H1 (cell line): Measurements from ENCODE around the gene TCF7L2. TPM values are rescaled to one million over a fixed set of nuclear protein-coding genes. Genes with fewer than 3 reads are reported as not detected.

Source experiments
- CTCF ChIA-PET: fragments of 300-600 bp; sonication (Branson Sonifier 250); formaldehyde crosslinking; loops from one replicate; lab custom pipeline; 2021; ENCODE audit not compliant: partially characterized antibody; lab: Charles Lee
- POLR2A ChIA-PET: fragments of 300-600 bp; sonication (Branson Sonifier 250); formaldehyde crosslinking; loops from one replicate; lab custom pipeline; 2021; ENCODE audit warnings: inconsistent platforms; ENCODE audit not compliant: partially characterized antibody; lab: Charles Lee
- DNase-seq, 2 experiments: peaks; one replicate each; pipeline versions ENCODE4 v3.0.0 to v3.0.0-alpha.2; 2010 to 2022; ENCODE audit warnings: low spot score in 2 of 2, low read depth in 1 of 2, mixed read lengths in 1 of 2
- FAIRE-seq: peaks from 2 replicates; lab custom pipeline; 2011; peaks lifted over from hg19 to GRCh38; lab: Jason Lieb, UNC
- H2AFZ ChIP-seq: 2 replicates; pipeline ENCODE4 v1.8.1; 2012; ENCODE audit warnings: low read length, inconsistent platforms
- H2AK5ac ChIP-seq: 2 replicates; pipeline ENCODE4 v1.6.1; 2013; ENCODE audit warnings: low read depth, low read length
- H2BK120ac ChIP-seq: replicated peaks from 2 replicates; pipeline ENCODE3; 2013; ENCODE audit warnings: low read depth, low read length, inconsistent platforms
- H2BK12ac ChIP-seq: 2 replicates; pipeline ENCODE4 v1.6.1; 2013; ENCODE audit warnings: low read depth, low read length
- H2BK15ac ChIP-seq: 2 replicates; pipeline ENCODE4 v1.6.1; 2013; ENCODE audit warnings: low read length
- H2BK20ac ChIP-seq: 2 replicates; pipeline ENCODE4 v1.6.1; 2013; ENCODE audit warnings: low read length
- H2BK5ac ChIP-seq: 2 replicates; pipeline ENCODE4 v1.6.1; 2013; ENCODE audit warnings: low read depth, low read length
- H3K14ac ChIP-seq: 2 replicates; pipeline ENCODE4 v1.6.1; 2013; ENCODE audit warnings: inconsistent platforms; ENCODE audit not compliant: insufficient read length
- H3K18ac ChIP-seq: 2 replicates; pipeline ENCODE4 v1.6.1; 2013; ENCODE audit warnings: low read length; ENCODE audit errors: extremely low read depth
- H3K23ac ChIP-seq: 2 replicates; pipeline ENCODE4 v1.6.1; 2013; ENCODE audit warnings: inconsistent platforms; ENCODE audit not compliant: insufficient read length
- H3K23me2 ChIP-seq: 2 replicates; pipeline ENCODE4 v1.6.1; 2013; ENCODE audit warnings: low read depth, low read length
- H3K27ac ChIP-seq: 2 replicates; pipeline ENCODE4 v1.6.1; 2011; ENCODE audit warnings: low read depth, low read length, inconsistent platforms
- H3K27me3 ChIP-seq, 4 experiments: replicated peaks in 1 of 4; 1 replicate in 1 of 4; 2 replicates in 3 of 4; pipeline versions ENCODE4 v1.6.1 to v1.8.1; 2011 to 2013; ENCODE audit warnings: low read length in 3 of 4, mild to moderate bottlenecking in 3 of 4, inconsistent platforms in 2 of 4, mixed read lengths in 2 of 4, moderate library complexity in 1 of 4; ENCODE audit not compliant: control insufficient read depth in 3 of 4, insufficient read depth in 3 of 4; ENCODE audit errors: extremely low read depth in 1 of 4
- H3K36me3 ChIP-seq, 4 experiments: 2 replicates each; pipeline versions ENCODE4 v1.6.1 to v1.8.1; 2011 to 2013; ENCODE audit warnings: mild to moderate bottlenecking in 4 of 4, low read length in 3 of 4, moderate library complexity in 2 of 4, control low read depth in 1 of 4, inconsistent platforms in 1 of 4; ENCODE audit not compliant: insufficient read depth in 4 of 4, control insufficient read depth in 2 of 4
- H3K4ac ChIP-seq: replicated peaks from 2 replicates; pipeline ENCODE3; 2013; ENCODE audit warnings: low read length, low read depth, mixed read lengths, inconsistent platforms; ENCODE audit not compliant: insufficient read length
- H3K4me1 ChIP-seq, 4 experiments: replicated peaks in 1 of 4; 1 replicate in 1 of 4; 2 replicates in 3 of 4; pipeline versions ENCODE4 v1.6.1 to v1.8.1; 2011 to 2013; ENCODE audit warnings: low read length in 3 of 4, inconsistent platforms in 2 of 4, mixed read lengths in 1 of 4; ENCODE audit not compliant: insufficient read depth in 4 of 4, control insufficient read depth in 3 of 4
- H3K4me2 ChIP-seq, 2 experiments: 2 replicates each; pipeline versions ENCODE4 v1.6.1 to v1.8.1; 2011 to 2013; ENCODE audit warnings: low read depth in 2 of 2, low read length in 2 of 2, control low read depth in 1 of 2, inconsistent platforms in 1 of 2, mild to moderate bottlenecking in 1 of 2; ENCODE audit not compliant: insufficient read depth in 1 of 2
- H3K4me3 ChIP-seq, 4 experiments: fragments of 200-600, 300-600 bp in 1 of 4; sonication (generic), shearing (Covaris generic), sonication (Bioruptor Twin) in 1 of 4; 2 replicates each; pipeline versions ENCODE4 v1.5.1 to v1.8.1; 2011 to 2016; ENCODE audit warnings: low read length in 4 of 4, low read depth in 3 of 4, control low read depth in 2 of 4, inconsistent platforms in 2 of 4, mild to moderate bottlenecking in 2 of 4, mixed read lengths in 1 of 4, moderate library complexity in 1 of 4; ENCODE audit not compliant: insufficient read depth in 2 of 4; ENCODE audit errors: extremely low read depth in 1 of 4
- H3K56ac ChIP-seq: replicated peaks from 2 replicates; pipeline ENCODE3; 2013; ENCODE audit warnings: low read depth, mild to moderate bottlenecking, mixed read lengths, low read length, inconsistent platforms; ENCODE audit not compliant: insufficient read length
- H3K79me1 ChIP-seq: 2 replicates; pipeline ENCODE4 v1.6.1; 2013; ENCODE audit warnings: low read depth, low read length, control low read depth
- H3K79me2 ChIP-seq, 2 experiments: 2 replicates each; pipeline versions ENCODE4 v1.6.1 to v1.8.1; 2012 to 2013; ENCODE audit warnings: low read length in 2 of 2, mild to moderate bottlenecking in 2 of 2, inconsistent platforms in 1 of 2; ENCODE audit not compliant: insufficient read depth in 2 of 2, control insufficient read depth in 1 of 2
- H3K9ac ChIP-seq, 4 experiments: replicated peaks in 1 of 4; 1 replicate in 1 of 4; 2 replicates in 3 of 4; pipeline versions ENCODE4 v1.6.1 to v1.8.1; 2011 to 2013; ENCODE audit warnings: low read depth in 3 of 4, low read length in 3 of 4, control low read depth in 2 of 4, mild to moderate bottlenecking in 2 of 4, moderate library complexity in 2 of 4, inconsistent platforms in 1 of 4; ENCODE audit errors: extremely low read depth in 1 of 4
- H3K9me3 ChIP-seq, 2 experiments: 2 replicates each; pipeline versions ENCODE4 v1.6.1 to v1.8.1; 2012 to 2013; ENCODE audit warnings: mild to moderate bottlenecking in 2 of 2, moderate library complexity in 2 of 2, control low read depth in 1 of 2, inconsistent platforms in 1 of 2, low read depth in 1 of 2, low read length in 1 of 2, mixed read lengths in 1 of 2; ENCODE audit not compliant: insufficient read depth in 2 of 2
- H4K20me1 ChIP-seq, 2 experiments: replicated peaks in 1 of 2; 2 replicates each; pipeline versions ENCODE3 to v1.8.1; 2011 to 2013; ENCODE audit warnings: inconsistent platforms in 2 of 2, low read length in 2 of 2, mild to moderate bottlenecking in 1 of 2; ENCODE audit not compliant: insufficient read depth in 2 of 2, control insufficient read depth in 1 of 2
- H4K5ac ChIP-seq: 2 replicates; pipeline ENCODE4 v1.6.1; 2013; ENCODE audit warnings: low read length, low read depth, mixed read lengths, inconsistent platforms; ENCODE audit not compliant: insufficient read length
- H4K8ac ChIP-seq: 2 replicates; pipeline ENCODE4 v1.8.0; 2013; ENCODE audit warnings: mild to moderate bottlenecking, moderate library complexity, low read length, inconsistent platforms; ENCODE audit not compliant: insufficient read depth; ENCODE audit errors: extremely low read depth
- H4K91ac ChIP-seq: replicated peaks from 2 replicates; pipeline ENCODE3; 2013; ENCODE audit warnings: low read length, mixed read lengths, inconsistent platforms; ENCODE audit not compliant: insufficient read length
- CTCF ChIP-seq, 3 experiments: IDR thresholded peaks; 1 replicate in 2 of 3; 2 replicates in 1 of 3; pipeline versions ENCODE4 v1.5.1 to v1.6.1; 2011; ENCODE audit warnings: low read length in 3 of 3, mild to moderate bottlenecking in 3 of 3, inconsistent platforms in 2 of 3, low read depth in 1 of 3, moderate library complexity in 1 of 3; ENCODE audit not compliant: insufficient read depth in 1 of 3; ENCODE audit errors: control extremely low read depth in 1 of 3
- EZH2 ChIP-seq: fragments of 200-600 bp; sonication (generic); IDR thresholded peaks from 2 replicates; pipeline ENCODE4 v1.7.1; 2012; ENCODE audit warnings: low read depth, mild to moderate bottlenecking, moderate library complexity, low read length, inconsistent platforms; ENCODE audit not compliant: severe bottlenecking
- KDM1A ChIP-seq: fragments of 200-600, 300-600 bp; sonication (generic); IDR thresholded peaks from 2 replicates; pipeline ENCODE4 v1.7.1; 2016; ENCODE audit warnings: mild to moderate bottlenecking, low read length, borderline replicate concordance
- KDM4A ChIP-seq: IDR thresholded peaks from one replicate; pipeline ENCODE4 v1.7.1; 2012; ENCODE audit warnings: low read depth, mild to moderate bottlenecking, moderate library complexity, low read length, inconsistent platforms; ENCODE audit not compliant: severe bottlenecking
- MAFK ChIP-seq: IDR thresholded peaks from 2 replicates; pipeline ENCODE4 v1.6.1; 2012; ENCODE audit warnings: low read depth, mild to moderate bottlenecking, improper control_type of control experiment, low read length
- RFX5 ChIP-seq: IDR thresholded peaks from 2 replicates; pipeline ENCODE4 v1.6.1; 2011; ENCODE audit warnings: low read depth, low read length, improper control_type of control experiment, borderline replicate concordance
- RNF2 ChIP-seq: fragments of 200-900, 300-1000 bp; sonication (generic); IDR thresholded peaks from 2 replicates; pipeline ENCODE4 v1.7.1; 2016; ENCODE audit warnings: borderline replicate concordance, low read depth, mild to moderate bottlenecking, antibody characterized with exemption, low read length; ENCODE audit not compliant: poor library complexity, severe bottlenecking; ENCODE audit errors: missing control alignments
- SRF ChIP-seq: IDR thresholded peaks from 2 replicates; pipeline ENCODE4 v1.6.1; 2011; ENCODE audit warnings: mild to moderate bottlenecking, low read depth, low read length, moderate library complexity
- TBP ChIP-seq: IDR thresholded peaks from 2 replicates; pipeline ENCODE4 v1.6.1; 2011; ENCODE audit warnings: low read depth, low read length, improper control_type of control experiment
- WGBS, 2 experiments: shearing (Covaris generic) in 1 of 2; methylation state at CpG; one replicate each; pipeline versions ENCODE4 v1.1.6 to v1.1.7; 2013 to 2015; ENCODE audit warnings: low lambda C conversion rate in 2 of 2, mixed read lengths in 2 of 2, inconsistent platforms in 1 of 2, low coverage in 1 of 2, missing lambda C conversion rate in 1 of 2; ENCODE audit not compliant: insufficient replicate concordance in 2 of 2, insufficient coverage in 1 of 2, insufficient read length in 1 of 2; ENCODE audit errors: extremely low coverage in 1 of 2, missing lambda C conversion rate in 1 of 2; 5-methylcytosine and 5-hydroxymethylcytosine counted together
- polyA plus RNA-seq, 7 experiments: library from polyadenylated mRNA; depleted of rRNA in 3 of 7; stranded (reverse) in 5 of 7; unstranded in 2 of 7; fragments of >200 nt in 5 of 7; fragments of 200-250 nt in 2 of 7; gene quantifications; 1 replicate in 5 of 7; 2 replicates in 1 of 7; 4 replicates in 1 of 7; pipeline versions ENCODE4 v1.2.1 to v1.2.3, GENCODE V29; 2011 to 2013; ENCODE audit warnings: missing spikeins in 2 of 7, mixed read lengths in 2 of 7
- total RNA-seq: library from RNA; stranded (reverse); fragmentation: NEBNext Ultra II Directional; extraction: Animal tissue kit (Norgen Biotek cat#: 25700); gene quantifications from 2 replicates; pipeline ENCODE4 v1.2.1, GENCODE V29; 2021
- TF ChIP-seq, protein P1 (sequence below): IDR thresholded peaks from 2 replicates; pipeline ENCODE4 v1.6.1; 2011; ENCODE audit warnings: low read length, improper control_type of control experiment

TCF7L2 gene
- total and polyA plus RNA-seq, 2 of the 8 experiments (the other 6 are each of a cell fraction or from before 2014, with no cell fraction given) = 33.9 to 67.3 TPM

DNA sequence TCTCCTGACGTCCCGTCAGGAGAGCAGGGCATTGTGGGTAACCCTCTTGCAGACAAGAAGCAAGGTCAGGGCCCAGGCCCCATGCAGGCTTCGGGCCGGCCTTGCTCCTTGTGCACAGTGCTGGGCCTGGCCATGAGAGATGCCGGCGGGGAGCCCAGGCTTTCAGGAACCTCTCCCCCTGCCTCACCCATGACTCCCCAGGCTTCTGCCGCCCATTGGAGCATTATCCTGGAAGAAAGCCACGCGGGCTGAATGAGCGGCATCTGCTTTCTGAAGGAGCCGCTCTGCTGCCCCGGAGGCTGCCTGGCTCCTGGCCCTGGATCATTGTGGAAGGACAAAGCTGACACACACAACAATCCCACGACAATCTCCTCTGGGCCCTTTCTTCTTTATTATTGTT lies 233.5 kb downstream of the TCF7L2 start:
- no peak overlapping the region for H3K9ac ChIP-seq
- H2BK12ac ChIP-seq = no peak overlapping the region
- no peak overlapping the region for H3K56ac ChIP-seq
- H3K9me3 ChIP-seq = no peaks in the 10 kb centered on the region
- DNase-seq (no peak), FAIRE-seq (no peak)
- no peak overlapping the region for H3K4me2 ChIP-seq
- WGBS, 2 experiments = 83% methylated on average over 13 of the region's 13 CpGs; no CpG with 5 or more reads in 1 of the 2 experiments
- H2BK120ac ChIP-seq = no peak overlapping the region
- H4K20me1 ChIP-seq = no peaks in the 10 kb centered on the region
- H2BK15ac ChIP-seq = no peak overlapping the region
- no peak overlapping the region for H3K4ac ChIP-seq
- H3K23ac ChIP-seq = no peak overlapping the region
- no peak overlapping the region for H2AFZ ChIP-seq
- POLR2A ChIA-PET = no interaction called here
- H3K79me2 ChIP-seq = no peaks in the 10 kb centered on the region
- H3K27ac ChIP-seq = no peak overlapping the region
- no peaks in the 10 kb centered on the region for H3K36me3 ChIP-seq
- no peak overlapping the region for H3K4me3 ChIP-seq
- H2BK20ac ChIP-seq = no peak overlapping the region
- H2AK5ac ChIP-seq = no peak overlapping the region
- H3K23me2 ChIP-seq = no peaks in the 10 kb centered on the region
- H4K91ac ChIP-seq = no peak overlapping the region
- H4K5ac ChIP-seq = no peak overlapping the region
- no peaks in the 10 kb centered on the region; a peak in 1 of 7 replicates for H3K27me3 ChIP-seq
- no peak overlapping the region for H2BK5ac ChIP-seq
- H3K4me1 ChIP-seq = peaks cover 2 to 4% (median 3%) of the 10 kb centered on the region in 4 experiments; a peak in 5 of 7 replicates
- no peak overlapping the region for H4K8ac ChIP-seq
- CTCF ChIA-PET = interaction anchor here (0.7 to 1.0 kb wide), 2 partner anchors 18 to 133 kb away, joined by 3 to 4 read pairs; no protein-coding TSS in a partner anchor
- H3K18ac ChIP-seq = no peak overlapping the region
- no peaks in the 10 kb centered on the region for H3K79me1 ChIP-seq
- no peak overlapping the region for H3K14ac ChIP-seq
- TF ChIP-seq RNF2 = no peak
- TF ChIP-seq RFX5 = no peak
- no peak for TF ChIP-seq KDM1A
- TF ChIP-seq TBP = no peak
- TF ChIP-seq SRF = no peak
- TF ChIP-seq CTCF (IDR thresholded peaks at IDR 0.05; ENCODE audit: control extremely low read depth in 1 of 3, insufficient read depth in 1 of 3, low read depth in 1 of 3, low read length in 3 of 3) = no peak
- TF ChIP-seq KDM4A = no peak
- TF ChIP-seq MAFK = no peak
- no peak for TF ChIP-seq EZH2
- TF ChIP-seq, protein P1, sequence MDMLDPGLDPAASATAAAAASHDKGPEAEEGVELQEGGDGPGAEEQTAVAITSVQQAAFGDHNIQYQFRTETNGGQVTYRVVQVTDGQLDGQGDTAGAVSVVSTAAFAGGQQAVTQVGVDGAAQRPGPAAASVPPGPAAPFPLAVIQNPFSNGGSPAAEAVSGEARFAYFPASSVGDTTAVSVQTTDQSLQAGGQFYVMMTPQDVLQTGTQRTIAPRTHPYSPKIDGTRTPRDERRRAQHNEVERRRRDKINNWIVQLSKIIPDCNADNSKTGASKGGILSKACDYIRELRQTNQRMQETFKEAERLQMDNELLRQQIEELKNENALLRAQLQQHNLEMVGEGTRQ = no peak
